SK-N-SH treated with all-trans-retinoic acid at 6 μM for 48 hours (cell line): ENCODE results near the gene P2RX3.

Experiments used
- ATAC-seq: fragments of 200-7000 bp; cut with Tn5 transposase; 3 replicates; pipeline ENCODE4 v1.9.1; 2020; ENCODE audit warnings: mild to moderate bottlenecking, moderate library complexity
- ARNTL ChIP-seq: fragments of 450-650 bp; formaldehyde crosslinking; IDR thresholded peaks from 2 replicates; pipeline ENCODE4 v1.5.0; 2020; ENCODE audit warnings: low read depth, mild to moderate bottlenecking, moderate library complexity, borderline replicate concordance
- BACH2 ChIP-seq: fragments of 250-450 bp; sonication (Bioruptor Pico); IDR thresholded peaks from 2 replicates; pipeline ENCODE4 v1.9.0; 2021; ENCODE audit warnings: mild to moderate bottlenecking, borderline replicate concordance
- GLIS3 ChIP-seq: fragments of 250-450 bp; sonication (Bioruptor Pico); IDR thresholded peaks from 2 replicates; pipeline ENCODE4 v1.5.0; 2020; ENCODE audit warnings: mild to moderate bottlenecking, moderate library complexity
- ISL1 ChIP-seq: fragments of 250-450 bp; sonication (Bioruptor Pico); IDR thresholded peaks from 2 replicates; pipeline ENCODE4 v2.1.2; 2022; ENCODE audit warnings: mild to moderate bottlenecking, moderate library complexity
- OSR1 ChIP-seq: fragments of 250-450 bp; sonication (Bioruptor Pico); IDR thresholded peaks from 2 replicates; pipeline ENCODE4 v1.8.0; 2022; ENCODE audit warnings: moderate library complexity, mild to moderate bottlenecking, inconsistent platforms
- PPARA ChIP-seq: fragments of 250-450 bp; sonication (Bioruptor Pico); IDR thresholded peaks from 2 replicates; pipeline ENCODE4 v1.5.0; 2020; ENCODE audit warnings: mild to moderate bottlenecking, borderline replicate concordance
- RARB ChIP-seq: fragments of 250-450 bp; sonication (Bioruptor Pico); IDR thresholded peaks from 2 replicates; pipeline ENCODE4 v1.8.0; 2021; ENCODE audit warnings: mild to moderate bottlenecking, moderate library complexity
- SNAI2 ChIP-seq: fragments of 250-450 bp; sonication (Bioruptor Pico); IDR thresholded peaks from 2 replicates; pipeline ENCODE4 v1.5.0; 2020; ENCODE audit warnings: mild to moderate bottlenecking, moderate library complexity
- TOX ChIP-seq: fragments of 250-450 bp; sonication (Bioruptor Pico); IDR thresholded peaks from 2 replicates; pipeline ENCODE4 v1.8.0; 2021; ENCODE audit warnings: mild to moderate bottlenecking, moderate library complexity, borderline replicate concordance
- ZC3H10 ChIP-seq: fragments of 250-450 bp; sonication (Bioruptor Pico); IDR thresholded peaks from 2 replicates; pipeline ENCODE4 v1.5.1; 2021; ENCODE audit warnings: mild to moderate bottlenecking, moderate library complexity
- ZFP30 ChIP-seq: fragments of 450-650 bp; formaldehyde crosslinking; IDR thresholded peaks from 2 replicates; pipeline ENCODE4 v1.5.0; 2022; ENCODE audit warnings: mild to moderate bottlenecking, moderate library complexity
- ZNF565 ChIP-seq: fragments of 450-650 bp; formaldehyde crosslinking; conservative IDR thresholded peaks from 2 replicates; pipeline ENCODE4 v1.5.0; 2020; ENCODE audit warnings: low read depth, mild to moderate bottlenecking, moderate library complexity
- ZNF70 ChIP-seq: fragments of 450-650 bp; formaldehyde crosslinking; IDR thresholded peaks from 2 replicates; pipeline ENCODE4 v1.5.0; 2020; ENCODE audit warnings: mild to moderate bottlenecking, moderate library complexity
- ZNF8 ChIP-seq: fragments of 450-650 bp; formaldehyde crosslinking; IDR thresholded peaks from 2 replicates; pipeline ENCODE4 v1.5.0; 2020; ENCODE audit warnings: mild to moderate bottlenecking, moderate library complexity
- TF ChIP-seq, protein P1 (sequence below): fragments of 250-450 bp; sonication (Bioruptor Pico); IDR thresholded peaks from 2 replicates; pipeline ENCODE4 v1.8.0; 2021; ENCODE audit warnings: low read depth, mild to moderate bottlenecking, moderate library complexity, borderline replicate concordance
- TF ChIP-seq, protein P2 (sequence below): fragments of 250-450 bp; sonication (Bioruptor Pico); IDR thresholded peaks from 2 replicates; pipeline ENCODE4 v1.5.0; 2020; ENCODE audit warnings: mild to moderate bottlenecking, moderate library complexity
- TF ChIP-seq, protein P3 (sequence below): fragments of 250-450 bp; sonication (Bioruptor Pico); IDR thresholded peaks from 2 replicates; pipeline ENCODE4 v1.5.1; 2020; ENCODE audit warnings: low read depth, mild to moderate bottlenecking, moderate library complexity
- TF ChIP-seq, protein P4 (sequence below): fragments of 250-450 bp; sonication (Bioruptor Pico); IDR thresholded peaks from 2 replicates; pipeline ENCODE4 v1.5.1; 2021; ENCODE audit warnings: mild to moderate bottlenecking, moderate library complexity

The P2RX3 gene

DNA sequence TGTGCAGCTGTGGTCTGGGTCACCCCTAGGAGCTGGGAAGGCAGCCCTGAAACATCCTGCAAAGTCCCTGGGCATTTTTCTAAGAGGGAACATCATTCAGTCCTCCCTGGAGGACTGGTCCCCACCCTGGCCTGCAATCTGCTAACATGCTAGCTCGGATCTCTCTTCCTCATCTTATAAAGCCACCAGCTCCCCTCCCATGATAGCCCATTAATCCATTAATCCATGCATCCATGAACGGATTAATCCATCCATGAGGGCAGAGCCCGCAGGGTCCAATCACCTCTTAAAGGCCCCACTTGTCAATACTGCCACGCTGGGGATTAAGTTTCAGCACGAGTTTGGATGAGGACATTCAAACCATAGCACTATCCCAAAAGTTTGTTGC lies 30.7 kb downstream of the P2RX3 start:
- no peak for TF ChIP-seq TOX (CRISPR knock-in tag)
- no peak for TF ChIP-seq RARB (CRISPR knock-in tag)
- TF ChIP-seq SNAI2 (CRISPR knock-in tag) = no peak
- no peak for TF ChIP-seq ZNF565 (CRISPR knock-in tag)
- TF ChIP-seq ISL1 (CRISPR knock-in tag) = no peak
- no peak for TF ChIP-seq ZC3H10
- no peak for TF ChIP-seq ZFP30
- TF ChIP-seq, protein P1, sequence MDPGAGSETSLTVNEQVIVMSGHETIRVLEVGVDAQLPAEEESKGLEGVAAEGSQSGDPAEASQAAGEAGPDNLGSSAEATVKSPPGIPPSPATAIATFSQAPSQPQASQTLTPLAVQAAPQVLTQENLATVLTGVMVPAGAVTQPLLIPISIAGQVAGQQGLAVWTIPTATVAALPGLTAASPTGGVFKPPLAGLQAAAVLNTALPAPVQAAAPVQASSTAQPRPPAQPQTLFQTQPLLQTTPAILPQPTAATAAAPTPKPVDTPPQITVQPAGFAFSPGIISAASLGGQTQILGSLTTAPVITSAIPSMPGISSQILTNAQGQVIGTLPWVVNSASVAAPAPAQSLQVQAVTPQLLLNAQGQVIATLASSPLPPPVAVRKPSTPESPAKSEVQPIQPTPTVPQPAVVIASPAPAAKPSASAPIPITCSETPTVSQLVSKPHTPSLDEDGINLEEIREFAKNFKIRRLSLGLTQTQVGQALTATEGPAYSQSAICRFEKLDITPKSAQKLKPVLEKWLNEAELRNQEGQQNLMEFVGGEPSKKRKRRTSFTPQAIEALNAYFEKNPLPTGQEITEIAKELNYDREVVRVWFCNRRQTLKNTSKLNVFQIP (CRISPR knock-in tag) = no peak
- TF ChIP-seq PPARA (CRISPR knock-in tag) = no peak
- TF ChIP-seq GLIS3 = no peak
- TF ChIP-seq, protein P2, sequence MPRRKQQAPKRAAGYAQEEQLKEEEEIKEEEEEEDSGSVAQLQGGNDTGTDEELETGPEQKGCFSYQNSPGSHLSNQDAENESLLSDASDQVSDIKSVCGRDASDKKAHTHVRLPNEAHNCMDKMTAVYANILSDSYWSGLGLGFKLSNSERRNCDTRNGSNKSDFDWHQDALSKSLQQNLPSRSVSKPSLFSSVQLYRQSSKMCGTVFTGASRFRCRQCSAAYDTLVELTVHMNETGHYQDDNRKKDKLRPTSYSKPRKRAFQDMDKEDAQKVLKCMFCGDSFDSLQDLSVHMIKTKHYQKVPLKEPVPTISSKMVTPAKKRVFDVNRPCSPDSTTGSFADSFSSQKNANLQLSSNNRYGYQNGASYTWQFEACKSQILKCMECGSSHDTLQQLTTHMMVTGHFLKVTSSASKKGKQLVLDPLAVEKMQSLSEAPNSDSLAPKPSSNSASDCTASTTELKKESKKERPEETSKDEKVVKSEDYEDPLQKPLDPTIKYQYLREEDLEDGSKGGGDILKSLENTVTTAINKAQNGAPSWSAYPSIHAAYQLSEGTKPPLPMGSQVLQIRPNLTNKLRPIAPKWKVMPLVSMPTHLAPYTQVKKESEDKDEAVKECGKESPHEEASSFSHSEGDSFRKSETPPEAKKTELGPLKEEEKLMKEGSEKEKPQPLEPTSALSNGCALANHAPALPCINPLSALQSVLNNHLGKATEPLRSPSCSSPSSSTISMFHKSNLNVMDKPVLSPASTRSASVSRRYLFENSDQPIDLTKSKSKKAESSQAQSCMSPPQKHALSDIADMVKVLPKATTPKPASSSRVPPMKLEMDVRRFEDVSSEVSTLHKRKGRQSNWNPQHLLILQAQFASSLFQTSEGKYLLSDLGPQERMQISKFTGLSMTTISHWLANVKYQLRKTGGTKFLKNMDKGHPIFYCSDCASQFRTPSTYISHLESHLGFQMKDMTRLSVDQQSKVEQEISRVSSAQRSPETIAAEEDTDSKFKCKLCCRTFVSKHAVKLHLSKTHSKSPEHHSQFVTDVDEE (CRISPR knock-in tag) = no peak
- no peak for ATAC-seq

DNA sequence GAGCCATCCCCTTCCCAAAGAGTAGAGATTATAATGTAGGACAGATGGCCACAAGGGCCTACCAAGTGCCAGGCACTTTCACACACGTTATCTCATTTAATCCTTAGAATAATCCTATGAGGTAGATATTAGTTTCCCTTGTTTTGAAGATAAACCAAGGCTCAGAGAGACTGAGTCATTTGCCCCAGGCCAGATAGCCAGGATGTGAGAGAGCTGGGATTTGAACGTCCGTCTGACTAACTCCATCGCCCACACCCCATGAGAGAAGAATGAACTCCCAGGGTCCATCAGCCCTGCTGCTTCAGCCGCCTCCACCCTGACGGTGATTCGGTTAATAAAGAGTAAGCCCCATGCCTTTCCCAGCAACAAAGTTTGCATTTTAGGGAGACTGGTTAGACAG lies 32.1 kb downstream of the P2RX3 start:
- ATAC-seq = no peak
- no peak for TF ChIP-seq ZNF70 (CRISPR knock-in tag)
- no peak for TF ChIP-seq ARNTL (CRISPR knock-in tag)
- no peak for TF ChIP-seq TOX (CRISPR knock-in tag)
- TF ChIP-seq, protein P3, sequence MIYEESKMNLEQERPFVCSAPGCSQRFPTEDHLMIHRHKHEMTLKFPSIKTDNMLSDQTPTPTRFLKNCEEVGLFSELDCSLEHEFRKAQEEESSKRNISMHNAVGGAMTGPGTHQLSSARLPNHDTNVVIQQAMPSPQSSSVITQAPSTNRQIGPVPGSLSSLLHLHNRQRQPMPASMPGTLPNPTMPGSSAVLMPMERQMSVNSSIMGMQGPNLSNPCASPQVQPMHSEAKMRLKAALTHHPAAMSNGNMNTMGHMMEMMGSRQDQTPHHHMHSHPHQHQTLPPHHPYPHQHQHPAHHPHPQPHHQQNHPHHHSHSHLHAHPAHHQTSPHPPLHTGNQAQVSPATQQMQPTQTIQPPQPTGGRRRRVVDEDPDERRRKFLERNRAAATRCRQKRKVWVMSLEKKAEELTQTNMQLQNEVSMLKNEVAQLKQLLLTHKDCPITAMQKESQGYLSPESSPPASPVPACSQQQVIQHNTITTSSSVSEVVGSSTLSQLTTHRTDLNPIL (CRISPR knock-in tag) = no peak
- no peak for TF ChIP-seq ZC3H10
- TF ChIP-seq ZFP30 = no peak
- no peak for TF ChIP-seq BACH2 (CRISPR knock-in tag)
- no peak for TF ChIP-seq GLIS3
- TF ChIP-seq OSR1 (CRISPR knock-in tag) = no peak
- TF ChIP-seq, protein P4, sequence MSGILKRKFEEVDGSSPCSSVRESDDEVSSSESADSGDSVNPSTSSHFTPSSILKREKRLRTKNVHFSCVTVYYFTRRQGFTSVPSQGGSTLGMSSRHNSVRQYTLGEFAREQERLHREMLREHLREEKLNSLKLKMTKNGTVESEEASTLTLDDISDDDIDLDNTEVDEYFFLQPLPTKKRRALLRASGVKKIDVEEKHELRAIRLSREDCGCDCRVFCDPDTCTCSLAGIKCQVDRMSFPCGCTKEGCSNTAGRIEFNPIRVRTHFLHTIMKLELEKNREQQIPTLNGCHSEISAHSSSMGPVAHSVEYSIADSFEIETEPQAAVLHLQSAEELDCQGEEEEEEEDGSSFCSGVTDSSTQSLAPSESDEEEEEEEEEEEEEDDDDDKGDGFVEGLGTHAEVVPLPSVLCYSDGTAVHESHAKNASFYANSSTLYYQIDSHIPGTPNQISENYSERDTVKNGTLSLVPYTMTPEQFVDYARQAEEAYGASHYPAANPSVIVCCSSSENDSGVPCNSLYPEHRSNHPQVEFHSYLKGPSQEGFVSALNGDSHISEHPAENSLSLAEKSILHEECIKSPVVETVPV (CRISPR knock-in tag) = no peak
- TF ChIP-seq, protein P1 (CRISPR knock-in tag) = no peak
- no peak for TF ChIP-seq ZNF565 (CRISPR knock-in tag)
- TF ChIP-seq, protein P2 (CRISPR knock-in tag) = no peak
- no peak for TF ChIP-seq RARB (CRISPR knock-in tag)
- TF ChIP-seq PPARA (CRISPR knock-in tag) = no peak
- TF ChIP-seq ZNF8 (CRISPR knock-in tag) = no peak
- no peak for TF ChIP-seq ISL1 (CRISPR knock-in tag)
